HepG2 (cell line): ENCODE data around the gene KIAA1328. TPM values are rescaled to one million over a fixed set of nuclear protein-coding genes. Genes with fewer than 3 reads are reported as not detected.

ENCODE experiments used
- AKAP8 ChIP-seq: sonication (generic); formaldehyde crosslinking; IDR thresholded peaks from 2 replicates; pipeline ENCODE4 v1.5.1; 2020; ENCODE audit warnings: mild to moderate bottlenecking, missing genetic modification reagents
- ASH2L ChIP-seq: fragments of 300-600, 200-600 bp; sonication (generic); IDR thresholded peaks from 2 replicates; pipeline ENCODE4 v1.7.0; 2017; ENCODE audit warnings: low read depth, mild to moderate bottlenecking, moderate library complexity, mixed read lengths, low read length; ENCODE audit not compliant: insufficient read length
- ATF4 ChIP-seq, 2 experiments: fragments of 450-650 bp in 1 of 2; sonication (generic) in 1 of 2; formaldehyde crosslinking; IDR thresholded peaks; 2 replicates each; pipeline versions ENCODE4 v1.5.0 to v1.8.0; 2020 to 2022; ENCODE audit warnings: mild to moderate bottlenecking in 1 of 2, missing genetic modification reagents in 1 of 2
- BRF2 ChIP-seq: sonication (generic); formaldehyde crosslinking; IDR thresholded peaks from 2 replicates; pipeline ENCODE4 v1.8.1; 2022; ENCODE audit warnings: mild to moderate bottlenecking, missing genetic modification reagents
- CREB1 ChIP-seq, 2 experiments: fragments of 450-650 bp in 1 of 2; IDR thresholded peaks; 2 replicates each; pipeline ENCODE4 v1.6.1; 2016 to 2017; ENCODE audit warnings: control low read depth in 1 of 2, mild to moderate bottlenecking in 1 of 2, missing compliant biosample characterization in 1 of 2, missing genetic modification characterization in 1 of 2
- DMTF1 ChIP-seq: sonication (generic); formaldehyde crosslinking; IDR thresholded peaks from 2 replicates; pipeline ENCODE4 v1.4.0; 2020; ENCODE audit warnings: mild to moderate bottlenecking, missing genetic modification reagents
- DR1 ChIP-seq: sonication (generic); formaldehyde crosslinking; IDR thresholded peaks from 2 replicates; pipeline ENCODE4 v1.8.0; 2021; ENCODE audit warnings: mild to moderate bottlenecking, missing genetic modification reagents, inconsistent platforms
- FOXA3 ChIP-seq: IDR thresholded peaks from 2 replicates; pipeline ENCODE4 v1.6.1; 2016; ENCODE audit warnings: missing genetic modification reagents, missing compliant biosample characterization
- HIVEP1 ChIP-seq: sonication (generic); formaldehyde crosslinking; IDR thresholded peaks from 2 replicates; pipeline ENCODE4 v1.4.0; 2020; ENCODE audit warnings: mild to moderate bottlenecking, missing genetic modification reagents
- HMGA1 ChIP-seq: sonication (generic); formaldehyde crosslinking; conservative IDR thresholded peaks from 2 replicates; pipeline ENCODE4 v1.4.0; 2020; ENCODE audit warnings: missing genetic modification reagents
- HOXD1 ChIP-seq: sonication (generic); formaldehyde crosslinking; IDR thresholded peaks from 2 replicates; pipeline ENCODE4 v1.5.0; 2020; ENCODE audit warnings: missing genetic modification reagents
- IRX3 ChIP-seq: sonication (generic); formaldehyde crosslinking; IDR thresholded peaks from 2 replicates; pipeline ENCODE4 v1.8.1; 2023; ENCODE audit warnings: mild to moderate bottlenecking, low read depth, missing genetic modification reagents, borderline replicate concordance
- LBX2 ChIP-seq: sonication (generic); formaldehyde crosslinking; IDR thresholded peaks from 2 replicates; pipeline ENCODE4 v1.5.0; 2020; ENCODE audit warnings: missing genetic modification reagents, mild to moderate bottlenecking, borderline replicate concordance
- ZFP36L1 ChIP-seq: sonication (generic); formaldehyde crosslinking; IDR thresholded peaks from 2 replicates; pipeline ENCODE4 v1.8.0; 2022; ENCODE audit warnings: mild to moderate bottlenecking, missing genetic modification reagents, moderate library complexity
- ZFP36L2 ChIP-seq: sonication (generic); formaldehyde crosslinking; IDR thresholded peaks from 2 replicates; pipeline ENCODE4 v1.4.0; 2020; ENCODE audit warnings: missing genetic modification reagents
- ZMYM4 ChIP-seq: sonication (generic); formaldehyde crosslinking; IDR thresholded peaks from 2 replicates; pipeline ENCODE4 v1.8.1; 2023; ENCODE audit warnings: mild to moderate bottlenecking, missing genetic modification reagents
- ZNF124 ChIP-seq: sonication (generic); formaldehyde crosslinking; IDR thresholded peaks from 2 replicates; pipeline ENCODE4 v1.4.0; 2020; ENCODE audit warnings: missing genetic modification reagents
- ZNF513 ChIP-seq: sonication (generic); formaldehyde crosslinking; conservative IDR thresholded peaks from 2 replicates; pipeline ENCODE4 v1.5.0; 2020; ENCODE audit warnings: missing genetic modification reagents
- ZNF567 ChIP-seq: sonication (generic); formaldehyde crosslinking; IDR thresholded peaks from 2 replicates; pipeline ENCODE4 v1.8.1; 2023; ENCODE audit warnings: mild to moderate bottlenecking, missing genetic modification reagents, borderline replicate concordance
- polyA plus RNA-seq, 8 experiments: library from polyadenylated mRNA; depleted of rRNA in 3 of 8; stranded (reverse) in 7 of 8; unstranded in 1 of 8; fragments of >200 nt; fragmentation: Illumina TruSeq in 4 of 8; extraction: Trizol in 4 of 8; gene quantifications; 2 replicates each; pipeline versions ENCODE4 v1.2.1 to v1.2.3, GENCODE V29; 2011 to 2016; ENCODE audit warnings: low read depth in 4 of 8, missing spikeins in 1 of 8, mixed read lengths in 1 of 8; ENCODE audit not compliant: insufficient read depth in 1 of 8
- total RNA-seq, 5 experiments: library from RNA; depleted of rRNA; stranded (reverse); fragments of >200 nt; fragmentation: Illumina TruSeq; extraction: Trizol; gene quantifications; 2 replicates each; pipeline ENCODE4 v1.2.3, GENCODE V29; 2016; ENCODE audit warnings: low read depth in 1 of 5

The KIAA1328 gene
- total and polyA plus RNA-seq, 2 of the 13 experiments (the other 11 are each of a cell fraction or from before 2014, with no cell fraction given): 4.1 to 6.0 TPM

- peak; percentile 99 for TF ChIP-seq ZNF567
- no peak for TF ChIP-seq CREB1 (IDR thresholded peaks at IDR 0.05)
- TF ChIP-seq CREB1 (CRISPR knock-in tag; IDR thresholded peaks at IDR 0.05): no peak
- TF ChIP-seq ZNF513 (CRISPR knock-in tag): no peak
- TF ChIP-seq ZNF124 (CRISPR knock-in tag): peak; percentile 100
- no peak for TF ChIP-seq HMGA1
- TF ChIP-seq ZFP36L1 (CRISPR knock-in tag): peak; percentile 99
- peak; percentile 91 for TF ChIP-seq BRF2
- TF ChIP-seq DR1 (CRISPR knock-in tag): peak; percentile 83
- peak; percentile 93 for TF ChIP-seq HIVEP1 (CRISPR knock-in tag)
- peak; percentile 100 for TF ChIP-seq ZFP36L2 (CRISPR knock-in tag)
- TF ChIP-seq ASH2L: no peak
- TF ChIP-seq HOXD1: peak; percentile 99
- TF ChIP-seq FOXA3 (CRISPR knock-in tag): peak; percentile 91
- peak; percentile 100 for TF ChIP-seq LBX2 (CRISPR knock-in tag)
- TF ChIP-seq AKAP8 (CRISPR knock-in tag): peak; percentile 96
- peak in 1 of 2 experiments; percentile 90; a peak in 2 of 4 replicates for TF ChIP-seq ATF4 (CRISPR knock-in tag; IDR thresholded peaks at IDR 0.05)
- TF ChIP-seq DMTF1 (CRISPR knock-in tag): peak; percentile 97
- peak; percentile 100 for TF ChIP-seq IRX3
- peak; percentile 97 for TF ChIP-seq ZMYM4 (CRISPR knock-in tag)
Measured at GRCh38 chr18:37270038-37270665, 441.2 kb downstream of the KIAA1328 start (continued).
